Measurements from ENCODE around the gene BRAP. TPM values are rescaled to one million over a fixed set of nuclear protein-coding genes. Genes with fewer than 3 reads are reported as not detected.
"Not testable (repeated sequence)": the region's sequence is repeated elsewhere in the genome, so short reads cannot be mapped to it uniquely, and the experiment has no call there.

BRAP gene
- total RNA-seq, 1 donor from 2014 or later, result 18.9 TPM

GRCh38 chr12:111720457-111720856 lies 34.7 kb upstream of the BRAP start:
- no peak for DNase-seq (ENCODE audit: extremely low spot score, unreplicated experiment)

GRCh38 chr12:111719316-111719715 lies 33.6 kb upstream of the BRAP start:
- H3K4me1 Mint-ChIP-seq (ENCODE audit: unreplicated experiment); H3K27me3 Mint-ChIP-seq (ENCODE audit: unreplicated experiment); H3K9me3 Mint-ChIP-seq (ENCODE audit: unreplicated experiment); H3K27ac Mint-ChIP-seq (ENCODE audit: unreplicated experiment); DNase-seq (ENCODE audit: extremely low spot score, unreplicated experiment); H3K4me3 Mint-ChIP-seq (ENCODE audit: unreplicated experiment): not testable (repeated sequence)
- H3K36me3 Mint-ChIP-seq (ENCODE audit: unreplicated experiment), result peaks cover 12% of the 10 kb centered on the region

More at GRCh38 chr12:111720457-111720856, 34.7 kb upstream of the BRAP start:
- H3K36me3 Mint-ChIP-seq (ENCODE audit: unreplicated experiment), result peaks cover 12% of the 10 kb centered on the region
- no peak overlapping the region for H3K27ac Mint-ChIP-seq (ENCODE audit: unreplicated experiment)
- H3K4me3 Mint-ChIP-seq (ENCODE audit: unreplicated experiment), result no peak overlapping the region
- H3K9me3 Mint-ChIP-seq (ENCODE audit: unreplicated experiment), result no peaks in the 10 kb centered on the region
- H3K4me1 Mint-ChIP-seq (ENCODE audit: unreplicated experiment), result no peaks in the 10 kb centered on the region
- TF ChIP-seq CTCF (IDR thresholded peaks at IDR 0.05), result no peak
- H3K27me3 Mint-ChIP-seq (ENCODE audit: unreplicated experiment), result no peaks in the 10 kb centered on the region

GRCh38 chr12:111715279-111715678 lies 29.5 kb upstream of the BRAP start:
- Mint-ChIP-seq H3K4me3 (ENCODE audit: unreplicated experiment) (no peak overlapping the region), H3K27ac (ENCODE audit: unreplicated experiment) (no peak overlapping the region), H3K9me3 (ENCODE audit: unreplicated experiment) (no peaks in the 10 kb centered on the region), H3K4me1 (ENCODE audit: unreplicated experiment) (no peaks in the 10 kb centered on the region), H3K36me3 (ENCODE audit: unreplicated experiment) (peaks cover 17% of the 10 kb centered on the region), H3K27me3 (ENCODE audit: unreplicated experiment) (no peaks in the 10 kb centered on the region)
- TF ChIP-seq CTCF (IDR thresholded peaks at IDR 0.05), result no peak
- DNase-seq (ENCODE audit: extremely low spot score, unreplicated experiment), result no peak

GRCh38 chr12:111706145-111706544 lies 20.4 kb upstream of the BRAP start:
- peaks cover 22% of the 10 kb centered on the region for H3K36me3 Mint-ChIP-seq (ENCODE audit: unreplicated experiment)
- no peak for TF ChIP-seq CTCF (IDR thresholded peaks at IDR 0.05)
- no peak overlapping the region for H3K4me3 Mint-ChIP-seq (ENCODE audit: unreplicated experiment)
- no peaks in the 10 kb centered on the region for H3K4me1 Mint-ChIP-seq (ENCODE audit: unreplicated experiment)
- H3K27ac Mint-ChIP-seq (ENCODE audit: unreplicated experiment), result no peak overlapping the region
- H3K27me3 Mint-ChIP-seq (ENCODE audit: unreplicated experiment), result no peaks in the 10 kb centered on the region
- DNase-seq (ENCODE audit: extremely low spot score, unreplicated experiment), result no peak
- H3K9me3 Mint-ChIP-seq (ENCODE audit: unreplicated experiment), result no peaks in the 10 kb centered on the region

- H3K4me1 Mint-ChIP-seq (ENCODE audit: unreplicated experiment), result no peaks in the 10 kb centered on the region
- H3K36me3 Mint-ChIP-seq (ENCODE audit: unreplicated experiment), result peaks cover 20% of the 10 kb centered on the region
- H3K27ac Mint-ChIP-seq (ENCODE audit: unreplicated experiment), result no peak overlapping the region
- no peak overlapping the region for H3K4me3 Mint-ChIP-seq (ENCODE audit: unreplicated experiment)
- no peak for DNase-seq (ENCODE audit: extremely low spot score, unreplicated experiment)
- H3K9me3 Mint-ChIP-seq (ENCODE audit: unreplicated experiment), result no peaks in the 10 kb centered on the region
- no peaks in the 10 kb centered on the region for H3K27me3 Mint-ChIP-seq (ENCODE audit: unreplicated experiment)
- no peak for TF ChIP-seq CTCF (IDR thresholded peaks at IDR 0.05)
Measured at GRCh38 chr12:111705672-111706071, 19.9 kb upstream of the BRAP start.

- no peaks in the 10 kb centered on the region for H3K27me3 Mint-ChIP-seq (ENCODE audit: unreplicated experiment)
- TF ChIP-seq CTCF (IDR thresholded peaks at IDR 0.05), result no peak
Measured at GRCh38 chr12:111699962-111700361, 14.2 kb upstream of the BRAP start.

More at GRCh38 chr12:111699962-111700361, 14.2 kb upstream of the BRAP start:
- no peak overlapping the region for H3K27ac Mint-ChIP-seq (ENCODE audit: unreplicated experiment)
- no peak overlapping the region for H3K4me3 Mint-ChIP-seq (ENCODE audit: unreplicated experiment)
- H3K4me1 Mint-ChIP-seq (ENCODE audit: unreplicated experiment), result no peaks in the 10 kb centered on the region
- no peak for DNase-seq (ENCODE audit: extremely low spot score, unreplicated experiment)
- peaks cover 17% of the 10 kb centered on the region for H3K36me3 Mint-ChIP-seq (ENCODE audit: unreplicated experiment)
- H3K9me3 Mint-ChIP-seq (ENCODE audit: unreplicated experiment), result no peaks in the 10 kb centered on the region

All from osteocyte (in vitro differentiated cells).